ENCODE results near the gene COMMD6.
A peak's percentile ranks its signal among the peaks of the same experiment; 100 is the strongest.

Gene COMMD6

DNA sequence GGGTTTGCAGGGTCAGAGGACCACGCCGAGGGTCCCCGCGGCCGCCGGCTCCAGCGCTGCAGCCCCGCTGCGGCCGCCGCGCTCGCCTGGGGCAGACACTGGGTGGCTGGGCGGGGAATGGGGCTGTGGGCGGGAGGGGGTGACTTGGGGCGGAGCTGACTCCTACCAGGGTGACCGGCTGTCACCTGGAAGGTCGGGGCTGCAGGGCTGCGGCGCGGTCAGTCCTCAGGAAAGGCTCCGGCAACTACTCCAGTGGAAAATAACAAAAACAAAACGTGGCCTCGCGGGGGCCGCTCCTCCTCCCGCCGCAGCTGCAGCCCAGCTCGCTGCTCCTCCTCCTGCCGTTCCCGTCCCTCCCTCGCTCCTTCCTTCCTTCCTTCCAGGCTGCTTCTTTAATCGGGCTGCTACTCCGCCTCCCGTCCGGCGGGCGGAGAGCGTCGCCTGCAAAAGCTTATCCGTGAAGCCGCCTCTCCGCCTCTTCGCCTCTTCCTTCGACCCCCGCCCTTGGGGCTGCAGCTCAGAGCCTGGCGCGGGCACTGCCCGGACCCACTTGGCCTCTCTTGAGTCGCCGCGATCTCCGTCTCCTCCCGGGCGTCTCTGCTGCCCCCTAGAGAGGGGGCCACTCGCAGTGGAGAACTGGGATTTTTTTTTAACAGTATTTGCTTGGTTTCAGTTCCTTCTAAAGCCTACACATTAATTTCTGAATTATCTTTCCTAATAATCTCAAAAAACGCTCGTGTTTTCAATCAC is 55.4 kb downstream of the COMMD6 start, which contains the start of gene TBC1D4:
TBC1D4 (minus strand) TSS at position 100 of the 750 bp plus-strand sequence. CDS start 402 bp downstream, outside the sequence.
- peak; percentile 25 for DNase-seq

GRCh38 chr13:75481176-75482069 is 56.2 kb downstream of the COMMD6 start:
- peak; percentile 6 for DNase-seq

- no peak for DNase-seq
Measured at GRCh38 chr13:75480671-75481175, 56.9 kb downstream of the COMMD6 start.

GRCh38 chr13:75479102-75479740 is 58.4 kb downstream of the COMMD6 start:
- DNase-seq = no peak

DNA sequence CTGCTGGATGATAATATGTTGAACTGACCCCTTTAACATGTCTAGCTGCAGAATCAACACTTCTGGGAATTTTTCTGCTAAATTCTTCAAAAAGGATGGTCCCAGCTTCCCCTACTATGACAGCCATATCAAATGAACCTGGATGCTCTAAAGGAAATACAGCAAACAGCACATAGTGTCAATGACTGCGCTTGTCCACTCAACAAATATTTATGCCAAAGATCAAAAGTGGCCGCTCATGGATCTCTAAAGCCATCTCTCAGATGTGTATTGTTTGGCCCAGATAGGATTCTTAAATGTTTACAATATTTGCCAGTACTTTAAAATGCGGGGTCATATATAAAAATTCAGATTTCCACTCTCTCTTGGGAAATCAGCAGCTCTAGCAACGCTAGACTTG is 59.0 kb downstream of the COMMD6 start:
- DNase-seq = no peak
